Lower leg skin (tissue), 3 donors: Measurements from ENCODE around the gene PAQR7.

Experiments
- CTCF ChIP-seq, 3 donors: fragments of 450-650 bp; IDR thresholded peaks; one replicate each; pipeline ENCODE4 v1.5.1; 2016; ENCODE audit warnings: antibody characterized with exemption in 3 of 3, mild to moderate bottlenecking in 3 of 3, moderate library complexity in 2 of 3
- POLR2A ChIP-seq, 2 donors: fragments of 450-650 bp; IDR thresholded peaks; one replicate each; pipeline ENCODE4 v1.6.1; 2016 to 2017; ENCODE audit warnings: antibody characterized with exemption in 2 of 2, mild to moderate bottlenecking in 1 of 2, moderate library complexity in 1 of 2

GRCh38 chr1:25874635-25875153, 814 bp downstream of the PAQR7 start:
- no peak for TF ChIP-seq CTCF (IDR thresholded peaks at IDR 0.05)
- TF ChIP-seq POLR2A (IDR thresholded peaks at IDR 0.05), result no peak
